ENCODE data around the gene SORL1-AS1.

The SORL1-AS1 gene

GRCh38 chr11:121455115-121455514, 2.3 kb upstream of the SORL1-AS1 start:
- Mint-ChIP-seq H3K4me3 (peak overlapping the region; percentile 97 to 99), H3K36me3 (ENCODE audit: insufficient read depth) (peaks cover 30% of the 10 kb centered on the region), H3K27me3 (no peaks in the 10 kb centered on the region), H3K27ac (peak overlapping the region; percentile 95 to 98), H3K9me3 (no peaks in the 10 kb centered on the region), H3K4me1 (ENCODE audit: low read depth in 2 of 2) (peaks cover 74 to 88% of the 10 kb centered on the region in 2 donors)
- DNase-seq (no peak), ATAC-seq (replicated peaks) (no peak)

GRCh38 chr11:121453589-121454299, 977 bp upstream of the SORL1-AS1 start:
- H3K27ac Mint-ChIP-seq, result peak overlapping the region; percentile 95 to 98
- no peaks in the 10 kb centered on the region for H3K27me3 Mint-ChIP-seq
- H3K9me3 Mint-ChIP-seq, result no peaks in the 10 kb centered on the region
- H3K4me3 Mint-ChIP-seq, result peak overlapping the region; percentile 97 to 99
- H3K36me3 Mint-ChIP-seq (ENCODE audit: insufficient read depth), result peaks cover 30% of the 10 kb centered on the region
- ATAC-seq (replicated peaks) (no peak), DNase-seq (no peak)
- H3K4me1 Mint-ChIP-seq (ENCODE audit: low read depth in 2 of 2), result peaks cover 73 to 87% of the 10 kb centered on the region in 2 donors

- Mint-ChIP-seq H3K27ac (peak within 1 kb of the TSS; percentile 95 to 98), H3K4me1 (ENCODE audit: low read depth in 2 of 2) (peaks cover 68 to 86% of the 10 kb centered on the region in 2 donors), H3K4me3 (peak within 1 kb of the TSS; percentile 97 to 99), H3K27me3 (no peaks in the 10 kb centered on the region), H3K9me3 (no peaks in the 10 kb centered on the region), H3K36me3 (ENCODE audit: insufficient read depth) (peaks cover 20% of the 10 kb centered on the region)
- ATAC-seq (replicated peaks) (peak; percentile 69), DNase-seq (peak; percentile 63 to 71 (median 71))
Measured at GRCh38 chr11:121451986-121452608, 670 bp downstream of the SORL1-AS1 start, which contains the start of gene SORL1. SORL1 (plus strand) TSS chr11:121452314; CDS start chr11:121452332, 18 bp downstream.

- peak; percentile 7 for ATAC-seq (replicated peaks)
- Mint-ChIP-seq H3K36me3 (ENCODE audit: insufficient read depth) (peaks cover 20% of the 10 kb centered on the region), H3K4me1 (ENCODE audit: low read depth in 2 of 2) (peaks cover 63 to 84% of the 10 kb centered on the region in 2 donors)
Measured at GRCh38 chr11:121451178-121451985, 1.4 kb downstream of the SORL1-AS1 start.

GRCh38 chr11:121450401-121450800, 2.4 kb downstream of the SORL1-AS1 start:
- DNase-seq, result no peak
- ATAC-seq (replicated peaks), result no peak
- peaks cover 20% of the 10 kb centered on the region for H3K36me3 Mint-ChIP-seq (ENCODE audit: insufficient read depth)
- peak overlapping the region; percentile 97 to 99 for H3K4me3 Mint-ChIP-seq
- peaks cover 54 to 75% of the 10 kb centered on the region in 2 donors for H3K4me1 Mint-ChIP-seq (ENCODE audit: low read depth in 2 of 2)
- peak overlapping the region; percentile 86 to 88 for H3K27ac Mint-ChIP-seq
- H3K9me3 Mint-ChIP-seq, result no peaks in the 10 kb centered on the region
- H3K27me3 Mint-ChIP-seq, result no peaks in the 10 kb centered on the region

More at GRCh38 chr11:121451178-121451985, 1.4 kb downstream of the SORL1-AS1 start:
- peak overlapping the region; percentile 86 to 88 for H3K27ac Mint-ChIP-seq
- H3K4me3 Mint-ChIP-seq, result peak overlapping the region; percentile 97 to 99
- H3K27me3 Mint-ChIP-seq, result no peaks in the 10 kb centered on the region
- peak; percentile 10 to 13 (median 10) for DNase-seq
- H3K9me3 Mint-ChIP-seq, result no peaks in the 10 kb centered on the region

- peak overlapping the region; percentile 86 to 88 for H3K27ac Mint-ChIP-seq
- DNase-seq, result no peak
- peak overlapping the region; percentile 62 to 97 for H3K4me3 Mint-ChIP-seq
- H3K4me1 Mint-ChIP-seq (ENCODE audit: low read depth in 2 of 2), result peaks cover 46 to 68% of the 10 kb centered on the region in 2 donors
- peaks cover 20% of the 10 kb centered on the region for H3K36me3 Mint-ChIP-seq (ENCODE audit: insufficient read depth)
- no peaks in the 10 kb centered on the region for H3K9me3 Mint-ChIP-seq
- H3K27me3 Mint-ChIP-seq, result no peaks in the 10 kb centered on the region
- no peak for ATAC-seq (replicated peaks)
Measured at GRCh38 chr11:121449626-121450025, 3.1 kb downstream of the SORL1-AS1 start.

- Mint-ChIP-seq H3K4me1 (ENCODE audit: low read depth in 2 of 2) (peaks cover 41 to 63% of the 10 kb centered on the region in 2 donors), H3K27me3 (no peaks in the 10 kb centered on the region), H3K4me3 (peak overlapping the region; percentile 62 to 97), H3K9me3 (no peaks in the 10 kb centered on the region), H3K27ac (peak overlapping the region; percentile 86 to 88), H3K36me3 (ENCODE audit: insufficient read depth) (peaks cover 20% of the 10 kb centered on the region)
- ATAC-seq (replicated peaks), result no peak
- DNase-seq, result no peak
Measured at GRCh38 chr11:121449123-121449522, 3.6 kb downstream of the SORL1-AS1 start.

- peaks cover 37 to 56% of the 10 kb centered on the region in 2 donors for H3K4me1 Mint-ChIP-seq (ENCODE audit: low read depth in 2 of 2)
- ATAC-seq (replicated peaks), result no peak
- peak overlapping the region; percentile 62 to 97 for H3K4me3 Mint-ChIP-seq
- no peak for DNase-seq
- peaks cover 16% of the 10 kb centered on the region for H3K36me3 Mint-ChIP-seq (ENCODE audit: insufficient read depth)
- H3K27me3 Mint-ChIP-seq, result no peaks in the 10 kb centered on the region
- no peaks in the 10 kb centered on the region for H3K9me3 Mint-ChIP-seq
- peak overlapping the region; percentile 86 to 88 for H3K27ac Mint-ChIP-seq
Measured at GRCh38 chr11:121448431-121448941, 4.3 kb downstream of the SORL1-AS1 start.

GRCh38 chr11:121448011-121448410, 4.8 kb downstream of the SORL1-AS1 start:
- Mint-ChIP-seq H3K4me3 (peak overlapping the region in 1 of 2 donors; percentile 97), H3K27ac (peak overlapping the region; percentile 33 to 88), H3K4me1 (ENCODE audit: low read depth in 2 of 2) (peaks cover 35 to 51% of the 10 kb centered on the region in 2 donors), H3K27me3 (no peaks in the 10 kb centered on the region), H3K9me3 (no peaks in the 10 kb centered on the region), H3K36me3 (ENCODE audit: insufficient read depth) (peaks cover 16% of the 10 kb centered on the region)
- ATAC-seq (replicated peaks) (no peak), DNase-seq (no peak)

- Mint-ChIP-seq H3K27ac (peak overlapping the region; percentile 25 to 88), H3K9me3 (no peaks in the 10 kb centered on the region), H3K4me1 (ENCODE audit: low read depth in 2 of 2) (peaks cover 30 to 47% of the 10 kb centered on the region in 2 donors), H3K4me3 (no peak overlapping the region), H3K36me3 (ENCODE audit: insufficient read depth) (peaks cover 9% of the 10 kb centered on the region), H3K27me3 (no peaks in the 10 kb centered on the region)
- DNase-seq, result no peak
- no peak for ATAC-seq (replicated peaks)
Measured at GRCh38 chr11:121446752-121447156, 6.0 kb downstream of the SORL1-AS1 start.

GRCh38 chr11:121445071-121445768, 7.5 kb downstream of the SORL1-AS1 start:
- Mint-ChIP-seq H3K9me3 (no peaks in the 10 kb centered on the region), H3K27me3 (no peaks in the 10 kb centered on the region), H3K4me3 (no peak overlapping the region), H3K36me3 (ENCODE audit: insufficient read depth) (no peaks in the 10 kb centered on the region), H3K4me1 (ENCODE audit: low read depth in 2 of 2) (peaks cover 19 to 33% of the 10 kb centered on the region in 2 donors), H3K27ac (no peak overlapping the region)
- DNase-seq (no peak), ATAC-seq (replicated peaks) (no peak)

- Mint-ChIP-seq H3K4me1 (ENCODE audit: low read depth in 2 of 2) (peaks cover 12 to 26% of the 10 kb centered on the region in 2 donors), H3K9me3 (no peaks in the 10 kb centered on the region)
- ATAC-seq (replicated peaks), result no peak
Measured at GRCh38 chr11:121444526-121444925, 8.2 kb downstream of the SORL1-AS1 start.

More at GRCh38 chr11:121444526-121444925, 8.2 kb downstream of the SORL1-AS1 start:
- H3K27ac Mint-ChIP-seq, result peak overlapping the region in 1 of 2 donors; percentile 0
- DNase-seq, result no peak
- no peaks in the 10 kb centered on the region for H3K27me3 Mint-ChIP-seq
- no peaks in the 10 kb centered on the region for H3K36me3 Mint-ChIP-seq (ENCODE audit: insufficient read depth)
- no peak overlapping the region for H3K4me3 Mint-ChIP-seq

Measured in effector memory CD8-positive, alpha-beta T cell (primary cell).